ENCODE measurements around the gene RAB11A.

Gene RAB11A

DNA sequence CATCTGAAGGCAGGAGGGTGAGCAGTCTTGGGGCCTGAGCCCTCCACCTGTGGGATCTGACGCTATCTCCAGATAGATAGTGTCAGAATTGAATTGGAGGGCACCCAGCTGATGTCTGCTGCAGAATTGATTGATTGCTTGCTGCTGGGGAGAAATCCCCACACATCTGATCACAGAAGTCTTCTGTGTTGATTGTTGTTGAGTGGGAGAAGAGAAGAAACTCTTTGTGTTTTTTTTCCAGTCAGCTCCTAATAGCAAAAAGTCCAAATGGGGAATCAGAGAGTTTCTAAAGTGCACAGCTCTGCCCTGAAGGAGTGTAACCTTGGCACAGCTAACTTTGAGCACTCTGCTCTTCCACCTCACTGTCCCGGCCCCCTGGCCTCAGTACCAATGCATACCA, 66.1 kb downstream of the RAB11A start:
- Histone ChIP-seq H3K27me3 (ENCODE audit: control insufficient read depth in 1 of 2, insufficient read depth in 2 of 2, low read length in 2 of 2) (no peaks in the 10 kb centered on the region), H3K4me1 (ENCODE audit: insufficient read depth, low read length) (no peaks in the 10 kb centered on the region), H3K9me3 (ENCODE audit: low read length) (no peaks in the 10 kb centered on the region), H3K27ac (ENCODE audit: low read depth, low read length) (no peak overlapping the region), H3K4me3 (ENCODE audit: low read depth in 1 of 2, low read length in 2 of 2) (no peak overlapping the region), H3K9ac (ENCODE audit: low read length) (no peak overlapping the region), H3K36me3 (ENCODE audit: insufficient read depth, low read length) (no peaks in the 10 kb centered on the region)

DNA sequence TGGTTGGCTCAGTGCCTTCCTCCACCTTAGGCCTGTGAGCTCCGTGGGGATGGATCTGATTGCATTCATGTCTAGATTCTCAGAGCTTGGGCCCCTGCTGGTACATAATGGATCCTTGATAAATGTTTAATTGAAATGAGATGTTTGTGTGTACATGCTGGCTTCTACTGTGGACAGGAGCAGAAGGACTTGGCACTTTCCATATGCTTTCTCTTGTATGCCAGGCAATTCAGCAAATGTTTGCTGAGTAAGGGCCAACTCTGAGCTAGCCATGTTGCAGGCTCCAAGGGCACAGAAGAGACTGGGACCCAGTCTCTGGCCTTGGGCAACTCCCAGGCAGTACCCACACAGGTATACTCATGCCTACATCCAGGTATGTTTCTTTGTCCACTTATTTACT, 67.0 kb downstream of the RAB11A start:
- no peaks in the 10 kb centered on the region for H3K9me3 ChIP-seq (ENCODE audit: low read length)
- no peaks in the 10 kb centered on the region for H3K27me3 ChIP-seq (ENCODE audit: control insufficient read depth in 1 of 2, insufficient read depth in 2 of 2, low read length in 2 of 2)
- H3K36me3 ChIP-seq (ENCODE audit: insufficient read depth, low read length): no peaks in the 10 kb centered on the region
- no peak overlapping the region for H3K4me3 ChIP-seq (ENCODE audit: low read depth in 1 of 2, low read length in 2 of 2)
- H3K9ac ChIP-seq (ENCODE audit: low read length): no peak overlapping the region
- H3K4me1 ChIP-seq (ENCODE audit: insufficient read depth, low read length): no peaks in the 10 kb centered on the region
- H3K27ac ChIP-seq (ENCODE audit: low read depth, low read length): no peak overlapping the region

DNA sequence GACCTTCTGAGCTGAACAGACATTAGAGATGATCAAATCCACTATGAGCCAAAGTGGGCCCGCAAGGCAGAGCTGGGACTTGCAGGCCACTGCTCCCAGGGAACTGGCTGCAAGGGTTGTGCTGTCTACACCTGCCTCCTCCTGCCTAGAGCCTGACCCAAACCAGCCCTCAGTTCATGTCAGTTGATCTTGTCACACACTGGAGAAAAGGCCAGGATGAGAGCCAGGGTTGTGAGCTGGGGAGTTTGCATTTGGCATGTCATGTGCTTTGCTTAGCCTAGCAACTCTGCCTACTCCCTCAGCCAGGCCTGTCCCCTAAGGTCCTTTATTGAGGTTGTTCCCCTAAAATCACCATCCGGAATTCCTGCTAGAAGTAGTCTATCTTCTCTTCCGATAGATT, 67.8 kb downstream of the RAB11A start:
- H3K36me3 ChIP-seq (ENCODE audit: insufficient read depth, low read length): no peaks in the 10 kb centered on the region
- no peaks in the 10 kb centered on the region for H3K27me3 ChIP-seq (ENCODE audit: control insufficient read depth in 1 of 2, insufficient read depth in 2 of 2, low read length in 2 of 2)
- H3K27ac ChIP-seq (ENCODE audit: low read depth, low read length): no peak overlapping the region
- H3K9ac ChIP-seq (ENCODE audit: low read length): no peak overlapping the region
- H3K4me1 ChIP-seq (ENCODE audit: insufficient read depth, low read length): no peaks in the 10 kb centered on the region
- H3K9me3 ChIP-seq (ENCODE audit: low read length): no peaks in the 10 kb centered on the region
- no peak overlapping the region for H3K4me3 ChIP-seq (ENCODE audit: low read depth in 1 of 2, low read length in 2 of 2)

DNA sequence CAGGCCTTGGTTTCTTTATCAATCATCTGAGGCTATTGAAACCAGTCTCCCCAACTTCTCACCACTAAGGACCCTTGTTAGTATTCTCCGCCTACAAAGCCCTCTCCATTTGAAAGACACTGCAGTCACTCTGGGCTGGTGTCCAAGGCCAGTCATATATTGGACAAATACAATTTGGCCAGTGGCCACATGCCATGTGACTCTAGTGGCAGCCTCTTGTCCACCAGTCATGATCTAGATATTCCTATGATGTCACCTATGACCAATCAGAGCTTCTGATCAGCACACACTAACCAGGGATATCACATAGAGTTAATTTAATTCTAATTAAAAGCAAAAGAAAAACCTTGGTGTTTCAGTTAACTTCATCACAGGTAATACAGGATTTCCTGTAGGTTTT, 68.2 kb downstream of the RAB11A start:
- Histone ChIP-seq H3K4me3 (ENCODE audit: low read depth in 1 of 2, low read length in 2 of 2) (no peak overlapping the region), H3K27me3 (ENCODE audit: control insufficient read depth in 1 of 2, insufficient read depth in 2 of 2, low read length in 2 of 2) (no peaks in the 10 kb centered on the region)

GRCh38 chr15:65938604-65939003, 69.3 kb downstream of the RAB11A start:
- Histone ChIP-seq H3K27ac (ENCODE audit: low read depth, low read length) (no peak overlapping the region), H3K36me3 (ENCODE audit: insufficient read depth, low read length) (no peaks in the 10 kb centered on the region), H3K4me3 (ENCODE audit: low read depth in 1 of 2, low read length in 2 of 2) (no peak overlapping the region), H3K27me3 (ENCODE audit: control insufficient read depth in 1 of 2, insufficient read depth in 2 of 2, low read length in 2 of 2) (no peaks in the 10 kb centered on the region), H3K4me1 (ENCODE audit: insufficient read depth, low read length) (no peaks in the 10 kb centered on the region), H3K9me3 (ENCODE audit: low read length) (no peaks in the 10 kb centered on the region), H3K9ac (ENCODE audit: low read length) (no peak overlapping the region)

More for the DNA sequence above, 68.2 kb downstream of the RAB11A start:
- Histone ChIP-seq H3K27ac (ENCODE audit: low read depth, low read length) (no peak overlapping the region), H3K9ac (ENCODE audit: low read length) (no peak overlapping the region), H3K9me3 (ENCODE audit: low read length) (no peaks in the 10 kb centered on the region), H3K4me1 (ENCODE audit: insufficient read depth, low read length) (no peaks in the 10 kb centered on the region), H3K36me3 (ENCODE audit: insufficient read depth, low read length) (no peaks in the 10 kb centered on the region)

DNA sequence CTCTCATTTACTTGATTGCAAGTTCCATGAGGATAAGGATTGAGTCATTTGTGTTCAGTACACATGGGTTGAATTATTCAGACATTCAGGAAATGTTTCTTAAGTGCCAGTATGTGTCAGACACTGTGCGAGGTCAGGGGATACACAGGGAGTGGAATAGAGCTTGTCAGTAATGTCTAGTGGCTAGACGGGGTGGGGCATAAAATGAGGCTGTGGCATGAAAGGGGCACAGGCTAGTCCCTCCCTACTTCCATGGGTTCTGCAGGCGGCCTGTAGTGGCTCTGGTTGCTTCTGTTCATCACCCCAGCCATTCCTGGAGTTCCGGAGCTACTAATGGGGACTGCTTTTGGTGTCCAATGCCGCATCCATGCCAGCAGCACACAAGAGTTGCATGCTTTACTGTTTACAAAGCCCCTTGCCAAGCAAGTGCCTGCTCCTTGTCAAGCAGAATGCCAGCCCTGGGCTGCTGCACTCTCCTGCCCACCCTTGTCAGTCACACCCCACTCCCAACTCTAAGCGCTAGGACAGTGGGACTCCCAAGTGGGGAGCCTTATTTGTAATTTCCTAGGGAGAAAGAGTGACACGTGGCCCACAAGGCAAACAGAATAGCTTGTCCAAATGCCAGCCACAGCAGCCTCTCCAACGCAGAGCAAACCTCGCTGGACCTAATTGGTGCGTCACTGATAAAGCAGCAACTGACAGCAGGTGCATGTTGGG, 70.8 kb downstream of the RAB11A start:
- no peaks in the 10 kb centered on the region for H3K27me3 ChIP-seq (ENCODE audit: control insufficient read depth in 1 of 2, insufficient read depth in 2 of 2, low read length in 2 of 2)
- no peaks in the 10 kb centered on the region for H3K4me1 ChIP-seq (ENCODE audit: insufficient read depth, low read length)
- no peaks in the 10 kb centered on the region for H3K9me3 ChIP-seq (ENCODE audit: low read length)
- no peak overlapping the region for H3K27ac ChIP-seq (ENCODE audit: low read depth, low read length)
- H3K9ac ChIP-seq (ENCODE audit: low read length): no peak overlapping the region
- no peak overlapping the region for H3K4me3 ChIP-seq (ENCODE audit: low read depth in 1 of 2, low read length in 2 of 2)
- no peaks in the 10 kb centered on the region for H3K36me3 ChIP-seq (ENCODE audit: insufficient read depth, low read length)

- Histone ChIP-seq H3K9me3 (ENCODE audit: low read length) (no peaks in the 10 kb centered on the region), H3K36me3 (ENCODE audit: insufficient read depth, low read length) (no peaks in the 10 kb centered on the region), H3K27ac (ENCODE audit: low read depth, low read length) (no peak overlapping the region), H3K4me3 (ENCODE audit: low read depth in 1 of 2, low read length in 2 of 2) (no peak overlapping the region), H3K4me1 (ENCODE audit: insufficient read depth, low read length) (no peaks in the 10 kb centered on the region), H3K27me3 (ENCODE audit: control insufficient read depth in 1 of 2, insufficient read depth in 2 of 2, low read length in 2 of 2) (no peaks in the 10 kb centered on the region), H3K9ac (ENCODE audit: low read length) (no peak overlapping the region)
These were observed 71.3 kb downstream of the RAB11A start for GRCh38 chr15:65940618-65940909.

All from muscle layer of colon (tissue), 2 donors.